GM19025 (cell line): Measurements from ENCODE around the gene ANTKMT.
"Not testable (repeated sequence)": the region's sequence is repeated elsewhere in the genome, so short reads cannot be mapped to it uniquely, and the experiment has no call there.

Experiments used
- ATAC-seq: cut with Tn5 transposase; IDR thresholded peaks from one replicate; pipeline ENCODE4 v1.9.1; 2021; ENCODE audit warnings: mild to moderate bottlenecking, low read depth, moderate library complexity; ENCODE audit not compliant: unreplicated experiment

The ANTKMT gene

DNA sequence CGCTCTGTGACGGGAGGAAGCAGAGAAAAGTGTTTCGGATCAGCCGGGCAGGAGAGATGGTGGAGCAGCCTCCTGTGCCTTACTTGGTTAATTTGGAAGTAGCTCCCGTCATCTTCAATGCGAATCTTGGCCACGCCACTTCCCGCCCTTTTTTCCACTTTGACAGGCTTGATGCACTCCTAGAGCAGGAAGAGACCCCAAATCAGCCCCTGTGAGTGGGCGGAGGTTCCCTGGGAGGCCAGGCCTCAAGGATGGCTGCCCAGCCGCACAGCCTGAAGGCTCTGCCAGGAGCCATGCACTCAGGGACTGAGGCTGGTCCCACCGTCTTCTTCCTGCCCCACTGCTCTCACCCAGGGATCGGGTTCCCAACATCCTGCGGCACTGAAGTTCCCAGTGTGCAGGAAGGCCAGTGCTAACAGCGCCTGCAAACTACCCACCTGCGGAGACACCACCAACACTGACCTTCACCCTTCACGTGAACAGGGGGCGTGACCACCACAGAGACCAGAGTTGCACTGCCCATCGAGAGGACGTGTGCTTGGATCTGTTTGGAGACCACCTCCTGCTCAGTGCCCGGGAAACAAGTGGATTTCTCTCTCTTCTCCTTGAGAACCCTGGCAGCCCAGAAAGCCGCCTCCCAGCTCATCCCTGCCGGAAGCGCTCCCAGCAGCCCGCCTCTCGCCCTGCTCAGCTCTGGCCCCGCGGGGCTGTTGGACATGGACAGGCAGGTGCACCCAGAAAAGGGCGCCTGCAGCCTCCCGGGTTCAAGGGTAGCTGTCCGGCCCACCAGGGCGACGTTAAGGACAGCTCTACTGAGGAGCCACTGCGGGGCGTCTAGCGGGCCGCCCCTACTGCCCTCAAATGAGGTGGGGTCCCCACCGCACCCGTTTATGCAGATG, 18.9 kb downstream of the ANTKMT start:
- ATAC-seq, result no peak

DNA sequence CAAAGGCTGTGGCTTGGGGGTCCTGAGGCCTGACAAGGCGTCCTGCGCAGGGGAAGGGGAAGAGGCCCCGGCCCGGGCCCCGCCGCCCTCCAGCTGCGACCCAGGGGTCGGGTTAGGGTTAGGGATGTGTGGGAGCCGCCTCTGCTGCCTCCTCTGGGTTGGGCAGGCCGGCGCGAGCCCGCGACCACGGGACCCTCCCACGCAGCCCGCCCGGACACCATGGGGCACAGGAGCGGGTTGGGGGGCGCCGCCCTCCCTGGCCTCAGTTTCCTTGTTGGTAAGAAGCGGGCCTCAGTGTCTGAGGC, 19.5 kb downstream of the ANTKMT start:
- ATAC-seq, result peak; percentile 10

DNA sequence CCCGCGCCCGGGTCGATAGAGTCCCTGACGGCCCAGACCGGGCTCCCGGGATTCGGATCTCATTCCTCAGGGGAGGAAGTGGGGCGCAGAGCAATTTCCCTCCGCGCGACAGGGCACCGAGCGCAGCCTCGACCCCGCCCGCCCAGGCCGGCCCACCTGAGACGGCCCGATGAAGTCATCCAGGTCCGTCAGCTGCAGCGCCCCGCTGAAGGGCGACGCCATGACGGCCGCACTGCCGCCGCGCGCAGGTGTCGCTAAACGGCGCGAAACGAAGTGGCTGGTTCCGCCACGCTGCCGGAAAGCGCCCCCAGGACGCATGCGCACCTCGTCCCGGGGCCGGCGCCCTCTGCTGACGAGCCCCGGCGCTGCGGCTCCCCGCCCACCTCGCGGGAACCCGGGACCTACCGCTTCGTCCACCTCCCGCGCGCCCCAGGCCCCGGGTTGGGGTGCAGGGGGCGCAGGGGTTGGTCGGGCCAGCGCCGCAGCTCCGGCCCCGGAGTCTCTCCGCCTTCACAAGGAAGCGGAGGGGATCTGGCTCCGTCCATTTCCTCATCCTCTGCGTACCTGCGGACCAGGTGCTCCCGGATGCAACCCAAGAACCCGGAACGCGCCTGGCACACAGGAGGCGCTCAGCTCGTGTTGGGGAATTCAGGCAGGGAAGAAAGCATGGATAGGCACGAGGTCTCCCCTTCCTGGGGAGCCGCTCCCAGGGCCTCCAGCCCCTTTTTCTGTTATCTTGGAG, 20.0 kb downstream of the ANTKMT start, which contains the start of gene CIAO3:
Gene CIAO3 (minus strand): TSS at position 234 of the 742 bp plus-strand sequence. CDS start 12 bp downstream, at position 222.
- ATAC-seq, result peak; percentile 63

DNA sequence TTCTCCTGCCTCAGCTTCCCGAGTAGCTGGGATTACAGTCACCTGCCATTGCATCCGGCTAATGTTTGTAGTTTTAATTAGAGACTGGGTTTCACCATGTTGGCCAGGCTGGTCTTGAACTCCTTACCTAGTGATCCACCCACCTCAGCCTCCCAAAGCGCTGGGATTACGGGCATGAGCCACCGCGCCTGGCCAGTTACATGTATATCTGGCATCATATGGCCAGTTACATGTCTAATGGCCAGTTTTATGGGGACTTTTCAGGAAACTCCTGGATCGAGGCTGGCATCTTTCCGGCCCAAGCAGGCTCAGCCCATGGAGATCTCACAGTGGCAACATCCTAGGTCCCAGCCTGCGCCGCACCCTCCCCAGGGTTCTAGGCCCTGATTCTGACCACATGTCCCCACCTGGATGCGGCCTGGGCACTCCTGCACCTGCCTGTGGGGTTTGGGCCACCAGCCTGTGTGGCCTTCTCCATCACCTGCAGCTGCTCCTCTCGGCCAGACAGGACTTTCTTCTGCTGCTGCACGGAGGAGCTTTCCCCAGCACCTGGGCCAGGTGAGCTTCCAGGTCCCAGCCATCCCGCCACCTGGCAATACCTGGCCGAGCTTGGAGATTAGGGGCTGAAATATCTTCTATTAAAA, 21.2 kb downstream of the ANTKMT start:
- no peak for ATAC-seq

DNA sequence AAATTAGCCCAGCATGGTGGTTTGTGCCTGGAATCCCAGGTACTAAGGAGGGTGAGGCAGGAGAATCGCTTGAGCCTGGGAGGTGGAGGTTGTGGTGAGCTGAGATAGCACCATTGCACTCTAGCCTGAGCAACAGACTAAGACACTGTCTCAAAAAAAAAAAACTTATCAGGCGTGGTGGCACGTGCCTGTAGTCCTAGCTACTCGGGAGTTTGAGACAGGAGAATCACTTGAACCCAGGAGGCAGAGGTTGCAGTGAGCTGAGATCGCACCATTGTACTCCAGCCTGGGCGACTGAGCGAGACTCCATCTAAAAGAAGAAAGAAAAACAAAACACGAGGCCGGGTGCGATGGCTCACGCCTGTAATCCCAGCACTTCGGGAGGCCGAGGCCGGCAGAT, 21.9 kb downstream of the ANTKMT start:
- ATAC-seq, result not testable (repeated sequence)

DNA sequence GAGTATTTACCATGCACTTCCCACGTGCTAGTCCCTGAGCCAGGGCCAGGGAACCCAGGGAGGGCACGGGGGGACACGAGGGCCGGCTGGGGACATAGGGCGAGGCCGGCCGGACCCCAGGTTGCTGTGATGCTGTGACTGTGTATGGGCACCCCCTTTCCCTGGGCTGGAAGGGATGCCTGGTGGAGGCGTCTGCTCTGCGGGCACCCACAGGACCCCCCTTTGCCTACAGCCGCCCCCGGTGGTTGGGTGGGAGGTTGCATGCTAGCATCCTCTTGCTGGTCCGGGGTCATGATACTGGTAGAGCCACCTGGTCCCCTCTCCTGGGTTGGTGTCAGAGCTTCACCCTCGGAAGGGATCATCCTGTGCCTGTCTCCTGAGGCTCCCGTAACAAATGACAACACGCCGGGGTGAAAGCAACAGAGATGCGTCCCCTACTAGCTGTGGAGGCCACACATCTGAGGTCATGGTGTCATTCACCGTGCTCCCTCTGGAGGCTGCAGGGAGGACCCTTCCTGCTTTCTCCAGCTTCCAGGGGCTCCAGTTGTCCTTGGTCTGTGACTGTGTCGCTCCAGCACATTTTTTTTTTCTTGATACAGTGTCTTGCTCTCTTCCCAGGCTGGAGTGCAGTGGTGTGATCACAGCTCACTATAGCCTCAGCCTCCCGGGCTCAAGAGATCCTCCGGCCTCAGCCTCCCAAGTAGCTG, 23.0 kb downstream of the ANTKMT start:
- ATAC-seq, result no peak

DNA sequence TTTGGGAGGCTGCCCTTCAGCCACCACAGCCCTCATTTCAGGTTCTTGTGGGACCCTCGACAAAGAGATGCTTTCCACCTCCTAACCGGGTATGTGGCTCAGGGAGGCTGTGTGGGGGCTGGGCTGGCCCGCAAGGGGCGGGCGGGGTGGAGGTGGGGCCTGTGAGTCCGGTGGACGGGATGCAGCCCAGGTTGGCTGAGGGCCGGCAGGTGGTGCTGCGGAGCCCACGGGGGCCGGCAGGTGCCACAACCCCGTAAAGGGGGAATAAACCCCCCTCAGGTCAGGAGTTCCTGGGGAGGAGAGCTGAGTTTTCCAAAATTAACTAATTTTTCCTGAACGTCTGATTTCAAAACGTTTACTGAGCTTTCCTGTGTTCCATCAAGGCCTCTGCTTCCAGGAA, 24.8 kb downstream of the ANTKMT start:
- no peak for ATAC-seq

DNA sequence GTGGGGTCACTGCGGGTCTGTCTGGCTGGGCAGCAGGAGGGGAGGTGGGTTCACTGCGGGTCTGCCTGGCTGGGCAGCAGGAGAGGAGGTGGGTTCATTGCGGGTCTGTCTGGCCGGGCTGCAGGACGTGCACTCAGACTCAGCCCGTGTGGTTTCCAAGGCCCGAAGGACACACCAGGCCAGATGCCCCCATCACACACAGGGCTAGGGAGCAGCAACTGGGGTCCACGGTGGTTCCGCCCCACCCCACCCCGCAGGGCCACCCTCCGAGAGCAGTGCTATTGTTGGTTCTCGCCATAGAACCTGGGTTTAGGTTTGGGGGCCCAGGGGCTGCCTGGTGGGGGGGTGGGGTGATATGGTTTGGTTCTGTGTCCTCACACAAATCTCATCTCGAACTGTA, 25.7 kb downstream of the ANTKMT start:
- no peak for ATAC-seq

DNA sequence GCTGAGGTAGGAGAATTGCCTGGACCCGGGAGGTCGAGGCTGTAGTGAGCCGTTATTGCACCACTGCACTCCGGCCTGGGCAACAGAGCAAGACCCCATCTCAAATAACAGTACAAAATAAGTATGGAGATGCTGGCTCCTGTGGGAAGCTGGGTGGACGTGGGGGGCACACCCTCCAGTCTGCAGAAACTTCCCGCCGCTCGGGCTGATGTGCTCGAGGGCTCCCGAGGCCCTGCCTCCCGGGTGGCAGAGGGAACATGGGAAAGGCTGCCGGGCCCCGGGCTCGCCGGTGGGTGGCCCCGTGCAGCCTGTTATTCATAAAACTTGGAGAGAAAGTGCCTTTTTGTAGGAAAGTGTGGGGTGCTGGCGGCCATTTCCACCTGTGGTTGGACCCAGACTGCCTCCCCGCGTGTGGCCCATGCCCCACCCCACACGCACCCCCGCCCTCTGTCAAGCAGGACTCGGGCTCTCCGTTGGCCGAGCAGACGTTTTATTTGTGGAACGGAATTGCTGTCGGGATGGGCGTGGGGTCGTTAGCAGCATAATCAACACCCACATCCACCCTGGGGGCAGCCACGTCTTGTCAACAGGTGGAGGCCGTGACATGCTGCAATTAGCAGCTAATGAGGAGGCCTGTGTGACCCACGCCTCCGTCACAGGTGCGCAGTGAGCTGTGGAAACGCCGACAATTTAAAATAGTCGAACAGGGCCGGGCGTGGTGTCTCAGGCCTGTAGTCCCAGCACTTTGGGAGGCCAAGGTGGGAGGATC, 27.2 kb downstream of the ANTKMT start:
- ATAC-seq, result no peak

DNA sequence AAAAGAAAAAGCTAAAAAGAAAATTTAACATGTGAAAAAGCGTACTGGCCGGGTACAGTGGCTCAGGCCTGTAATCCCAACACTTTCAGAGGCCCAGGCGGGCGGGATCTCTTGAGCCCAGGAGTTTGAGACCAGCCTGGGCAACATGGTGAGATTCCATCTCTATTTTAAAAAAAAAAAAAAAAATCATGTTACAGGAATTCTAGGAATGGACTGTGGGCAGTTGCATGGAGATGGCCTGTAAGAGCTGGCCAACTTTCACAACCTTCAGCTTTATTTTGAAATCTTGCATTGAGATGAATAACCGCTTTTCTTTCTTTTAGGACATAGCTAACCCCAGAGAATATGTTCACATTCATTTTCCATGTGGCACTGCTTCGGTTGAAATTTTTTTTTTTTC, 28.1 kb downstream of the ANTKMT start:
- no peak for ATAC-seq

DNA sequence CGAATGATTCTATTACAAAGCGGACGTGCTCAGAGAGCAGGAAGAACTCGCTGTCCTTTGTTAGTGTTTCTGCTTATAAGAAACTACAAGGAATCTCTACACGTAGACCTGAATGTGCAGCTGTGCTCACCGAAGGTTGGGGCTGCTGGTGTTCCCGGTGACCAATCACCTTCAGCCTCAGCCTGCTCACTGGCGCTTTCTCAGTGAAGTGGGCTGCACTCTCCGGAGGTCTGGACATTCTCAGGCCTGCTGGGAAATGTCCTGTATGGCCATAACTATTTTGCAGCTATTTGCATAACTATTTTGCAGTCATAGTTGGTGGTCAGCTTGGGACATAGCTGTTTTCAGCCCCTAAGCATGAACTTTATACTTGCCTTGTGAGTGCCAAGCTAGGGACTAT, 29.5 kb downstream of the ANTKMT start:
- ATAC-seq, result no peak

DNA sequence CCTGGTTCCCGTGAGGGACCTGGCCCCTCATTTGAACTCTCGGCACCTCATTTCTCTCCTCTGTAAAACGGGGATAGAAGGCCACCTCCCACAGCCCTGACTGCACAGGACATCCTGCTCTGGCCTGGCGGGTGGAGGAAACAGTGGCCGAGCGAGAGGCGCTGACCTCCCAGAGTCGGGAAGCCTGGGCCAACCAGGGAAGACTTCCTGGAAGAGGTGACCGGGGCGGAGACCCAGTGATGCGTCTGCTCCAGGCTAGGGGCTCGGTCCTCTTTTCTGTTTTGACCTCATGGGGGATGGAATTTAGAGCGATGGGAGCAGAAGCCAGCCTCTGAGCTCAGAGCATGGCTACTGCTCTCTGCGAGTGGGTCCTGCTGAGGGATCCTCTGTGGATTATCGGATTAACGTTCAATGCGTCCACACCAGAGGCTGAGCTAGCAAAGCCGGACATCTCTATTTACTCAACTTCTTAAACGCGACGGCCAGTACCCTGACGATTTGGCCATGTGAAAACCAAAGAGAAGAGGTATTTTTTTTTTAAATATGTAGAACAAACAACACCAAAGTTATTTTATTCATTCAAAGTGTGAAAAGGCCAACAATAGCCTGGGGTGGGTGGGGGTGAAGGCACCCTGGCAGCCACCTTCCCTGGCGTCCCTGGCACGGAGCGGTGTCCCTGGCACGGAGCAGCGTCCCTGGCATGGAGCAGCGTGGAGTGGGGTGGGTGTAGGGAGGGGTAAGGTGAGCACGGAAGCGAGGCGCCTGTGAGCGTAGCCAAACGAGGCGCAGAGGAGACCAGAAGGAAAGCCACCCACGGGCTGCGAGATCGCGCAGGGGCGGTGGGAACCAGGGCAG, 30.4 kb downstream of the ANTKMT start:
- ATAC-seq, result no peak

DNA sequence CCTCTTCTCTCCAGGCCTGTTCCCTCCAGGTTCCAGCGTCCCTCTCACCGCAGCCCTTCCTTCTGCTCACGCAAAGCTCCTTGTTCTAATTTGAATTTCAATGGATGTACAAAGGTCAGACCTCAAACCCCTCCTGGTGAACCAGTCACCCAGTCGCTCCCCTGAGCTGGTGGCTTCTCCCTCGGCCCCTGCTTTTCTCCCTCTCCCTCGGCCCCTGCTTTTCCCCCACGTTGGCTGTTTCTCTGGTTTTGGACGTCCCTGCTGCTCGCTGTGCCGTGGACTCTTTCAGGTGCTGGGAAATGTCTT, 31.0 kb downstream of the ANTKMT start:
- no peak for ATAC-seq

DNA sequence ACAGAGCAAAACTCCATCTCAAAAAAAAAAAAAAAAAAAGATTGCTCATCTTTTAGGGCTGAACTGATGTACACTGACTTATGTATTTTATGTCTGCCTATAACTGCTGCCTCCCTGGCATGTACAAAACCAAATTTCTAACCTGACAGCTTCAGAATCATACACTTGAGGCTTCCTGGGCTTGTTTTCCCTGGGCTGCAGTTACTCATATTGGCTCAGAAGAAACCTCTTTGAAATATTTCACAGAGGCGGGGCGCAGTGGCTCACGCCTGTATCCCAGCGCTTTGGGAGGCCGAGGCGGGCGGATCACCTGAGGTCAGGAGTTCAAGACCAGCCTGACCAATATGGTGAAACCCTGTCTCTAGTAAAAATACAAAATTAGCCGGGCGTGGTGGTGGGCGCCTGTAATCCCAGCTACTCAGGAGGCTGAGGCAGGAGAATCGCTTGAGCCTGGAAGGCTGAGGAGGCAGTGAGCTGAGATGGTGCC, 33.2 kb downstream of the ANTKMT start:
- ATAC-seq, result not testable (repeated sequence)

DNA sequence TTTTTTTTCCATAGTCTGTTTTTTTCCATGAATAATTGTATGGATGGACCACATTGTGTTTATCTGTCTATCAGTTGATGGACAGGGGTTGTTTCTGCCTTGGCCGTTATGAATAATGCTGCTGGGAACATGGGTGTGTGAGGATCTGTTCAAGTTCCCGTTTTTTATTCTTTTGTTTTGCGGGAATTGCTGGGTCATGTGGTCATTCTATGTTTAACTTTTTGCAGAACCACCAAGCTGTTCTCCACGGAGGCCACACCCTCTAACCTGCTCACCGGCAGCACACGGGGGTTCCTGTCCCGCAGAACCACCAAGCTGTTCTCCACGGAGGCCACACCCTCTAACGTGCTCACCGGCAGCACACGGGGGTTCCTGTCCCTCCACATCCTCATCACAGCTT, 33.7 kb downstream of the ANTKMT start:
- ATAC-seq, result no peak

DNA sequence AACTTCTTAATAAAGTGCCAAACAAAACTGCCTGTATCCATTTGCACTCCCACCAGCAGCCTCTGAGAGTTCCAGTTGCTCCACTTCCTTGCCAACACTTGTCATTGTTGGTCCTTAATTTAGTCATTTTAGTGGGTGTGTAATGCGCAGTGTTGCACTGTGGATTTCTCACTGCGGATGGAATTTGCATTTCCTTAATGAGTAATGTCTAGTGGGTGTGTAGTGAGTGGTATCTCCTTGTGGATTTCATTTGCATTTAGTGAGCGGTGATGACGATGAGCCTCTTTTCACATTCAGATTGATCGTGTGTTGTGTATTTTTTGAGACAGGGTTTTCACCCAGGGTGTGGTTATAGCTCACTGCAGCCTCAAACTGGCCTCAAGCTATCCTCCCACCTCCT, 35.5 kb downstream of the ANTKMT start:
- ATAC-seq, result no peak

DNA sequence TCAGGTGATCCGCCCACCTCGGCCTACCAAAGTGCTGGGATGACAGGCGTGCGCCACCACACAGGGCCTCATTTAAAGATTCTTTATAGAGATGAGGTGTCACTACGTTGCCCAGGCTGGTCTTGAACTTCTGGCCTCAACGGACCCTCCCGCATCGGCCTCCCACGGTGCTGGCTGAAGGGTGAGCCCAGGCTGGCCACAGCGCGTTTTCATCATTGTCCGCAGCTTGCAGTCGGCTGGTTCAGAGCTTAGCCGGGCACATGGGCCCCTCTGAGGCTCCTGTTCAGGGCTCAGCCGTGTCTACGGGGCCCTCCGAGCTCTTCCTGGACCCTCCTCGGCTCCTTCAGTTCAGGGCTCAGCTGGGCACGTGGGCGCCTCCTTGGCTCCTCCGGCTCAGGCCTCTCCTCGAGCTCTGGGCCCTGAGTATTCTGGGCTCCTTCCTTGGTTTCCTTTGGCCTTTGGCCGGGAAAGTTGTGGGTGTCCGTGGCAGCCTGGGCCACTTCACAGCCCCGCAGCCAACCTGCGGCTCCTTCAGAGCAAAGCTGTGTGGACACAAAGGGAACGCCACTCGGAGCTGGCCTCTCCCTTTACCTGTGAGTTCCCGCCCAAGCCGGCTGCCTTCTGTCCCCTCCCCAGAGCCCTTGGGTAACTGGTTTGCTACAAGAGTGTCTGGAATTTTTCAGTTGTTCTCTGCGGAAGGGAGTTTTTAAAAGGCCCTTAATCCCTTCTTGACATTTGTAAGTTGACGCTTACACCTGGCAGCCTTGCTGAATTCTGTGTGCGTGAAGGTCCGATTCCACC, 38.4 kb downstream of the ANTKMT start:
- ATAC-seq, result no peak

DNA sequence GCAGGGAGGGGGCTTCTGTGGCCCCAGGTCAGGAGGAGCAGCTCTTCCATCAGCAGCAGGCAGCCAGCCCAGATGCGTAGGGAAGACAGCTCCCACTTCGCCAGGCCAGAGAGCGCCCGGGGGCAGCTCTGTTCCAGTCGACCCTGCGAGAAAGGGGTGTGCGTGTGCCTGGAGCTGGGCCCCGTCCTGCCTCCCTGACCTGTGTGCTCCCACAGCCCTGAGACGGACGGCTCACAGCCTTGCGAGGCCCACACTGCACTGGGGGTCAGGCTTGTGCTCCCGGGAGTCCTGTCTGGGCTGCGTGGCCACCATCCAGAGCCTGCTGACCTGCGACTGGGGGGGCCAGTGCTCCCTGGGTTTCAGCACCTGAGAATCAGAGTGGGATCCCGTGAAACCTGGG, 39.1 kb downstream of the ANTKMT start:
- no peak for ATAC-seq
